GM18508 (cell line): Measurements from ENCODE around the gene GNGT1.

ENCODE experiments used
- ATAC-seq: cut with Tn5 transposase; IDR thresholded peaks from one replicate; pipeline ENCODE4 v1.9.1; 2021; ENCODE audit warnings: moderate number of reproducible peaks; ENCODE audit not compliant: insufficient read depth, unreplicated experiment

The GNGT1 gene

GRCh38 chr7:93937818-93938217 is 31.5 kb downstream of the GNGT1 start:
- no peak for ATAC-seq

DNA sequence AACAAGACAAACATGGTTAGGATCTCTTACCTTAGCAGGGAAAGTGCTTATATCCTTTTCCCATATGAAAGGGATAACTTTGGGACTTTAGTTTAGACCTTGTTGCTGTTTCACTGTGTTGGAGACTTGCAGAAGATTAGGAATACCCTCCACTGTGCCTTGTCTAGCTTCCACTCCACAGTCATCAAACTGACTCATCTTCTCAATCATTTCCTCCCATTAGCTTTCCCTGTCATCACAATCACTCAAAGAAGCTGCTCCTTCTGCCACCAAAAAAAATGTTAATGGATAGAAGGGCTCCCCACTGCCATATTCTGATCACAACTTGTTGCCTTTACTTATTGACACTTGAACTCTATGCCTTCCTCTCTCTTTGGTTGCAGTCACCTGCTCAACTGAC is 31.9 kb downstream of the GNGT1 start:
- ATAC-seq, result no peak

- no peak for ATAC-seq
Observed at GRCh38 chr7:93941945-93942344, 35.6 kb downstream of the GNGT1 start.

DNA sequence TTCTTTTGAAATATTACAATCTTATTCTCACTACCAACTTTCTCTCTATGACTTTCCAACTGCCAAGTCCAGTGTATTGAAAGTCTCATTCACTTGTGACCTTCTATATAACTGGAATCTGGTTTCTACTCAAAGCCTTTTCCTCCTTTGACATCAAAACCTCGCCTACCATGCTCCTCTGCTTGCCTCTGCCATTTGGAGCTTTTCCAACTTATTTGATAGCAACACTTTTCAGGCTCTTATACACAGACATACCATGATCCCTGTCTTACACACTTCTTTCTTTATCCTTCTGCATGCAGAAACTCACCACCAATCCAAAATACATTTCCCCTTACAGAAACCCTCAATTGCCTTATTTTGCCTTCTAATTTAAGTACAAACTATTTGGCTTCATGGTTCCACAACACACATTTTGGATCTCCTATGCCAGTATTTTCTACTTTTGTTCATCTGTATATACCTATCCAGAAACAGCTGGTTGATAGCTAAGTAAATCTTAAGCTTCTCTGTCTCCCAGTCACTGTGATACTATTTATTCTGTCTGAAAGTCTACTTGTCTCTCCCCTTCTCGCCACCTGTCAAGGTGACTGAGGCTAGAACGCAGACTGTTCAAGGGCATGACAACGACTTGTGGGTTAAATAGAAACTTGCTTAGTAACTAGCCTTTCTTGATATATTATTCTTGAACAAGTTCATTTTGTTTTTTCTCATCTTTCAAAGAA is 37.6 kb downstream of the GNGT1 start:
- no peak for ATAC-seq

GRCh38 chr7:93944673-93945072 is 38.3 kb downstream of the GNGT1 start:
- no peak for ATAC-seq

DNA sequence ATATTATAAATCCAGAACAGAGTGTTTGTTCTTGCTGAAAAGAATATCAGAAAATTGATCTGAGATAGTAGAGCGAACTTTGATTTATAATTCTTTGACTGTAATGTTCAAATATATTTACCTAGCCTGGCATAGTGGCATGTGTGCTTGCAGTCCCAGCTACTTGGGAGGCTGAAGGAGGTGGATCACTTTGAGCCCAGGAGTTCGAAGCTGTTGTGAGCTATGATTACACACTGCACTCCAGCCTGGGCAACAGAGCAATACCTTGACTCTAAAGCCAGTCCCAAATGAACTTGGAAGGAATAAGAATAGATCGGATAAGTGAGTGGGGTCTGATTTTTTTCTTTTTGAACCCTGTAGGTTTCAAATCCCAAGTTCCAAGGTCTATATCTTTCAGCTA is 38.7 kb downstream of the GNGT1 start:
- ATAC-seq, result no peak

- ATAC-seq, result no peak
Observed at GRCh38 chr7:93945756-93946535, 39.6 kb downstream of the GNGT1 start.

GRCh38 chr7:93948106-93948505 is 41.7 kb downstream of the GNGT1 start:
- no peak for ATAC-seq

GRCh38 chr7:93948873-93949272 is 42.5 kb downstream of the GNGT1 start:
- no peak for ATAC-seq

DNA sequence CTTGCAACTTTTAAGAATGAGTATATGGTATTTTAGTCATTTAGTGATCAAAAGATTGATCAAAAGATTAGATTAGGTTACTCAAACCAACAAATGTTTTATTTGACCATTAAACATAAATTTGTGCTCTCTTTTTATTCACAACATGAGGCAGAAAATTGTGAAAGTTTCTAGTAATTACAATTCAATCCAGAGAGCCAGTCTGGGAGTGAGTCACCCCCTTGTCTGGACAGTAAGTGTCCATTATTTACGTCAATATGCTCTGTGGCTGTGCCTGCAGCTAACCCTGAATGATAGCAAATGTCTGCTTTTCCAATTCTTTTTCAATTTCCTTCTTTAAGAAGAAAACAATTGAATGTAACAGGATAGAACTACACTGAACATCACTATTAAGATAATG is 43.1 kb downstream of the GNGT1 start:
- no peak for ATAC-seq

- ATAC-seq, result no peak
Observed at GRCh38 chr7:93955304-93955703, 48.9 kb downstream of the GNGT1 start.

GRCh38 chr7:93957767-93958166 is 51.4 kb downstream of the GNGT1 start:
- no peak for ATAC-seq

- no peak for ATAC-seq
Observed at GRCh38 chr7:93958216-93958615, 51.8 kb downstream of the GNGT1 start.

- ATAC-seq, result no peak
Observed at GRCh38 chr7:93958651-93959050, 52.3 kb downstream of the GNGT1 start.
